Parathyroid adenoma (tissue), 2 donors: ENCODE data around the gene GRAMD1A.
"Not testable (repeated sequence)": the region's sequence is repeated elsewhere in the genome, so short reads cannot be mapped to it uniquely, and the experiment has no call there.

Source experiments
- H2AFZ ChIP-seq: fragments of 300-600 bp; sonication (generic); one replicate; pipeline ENCODE4 v1.7.0; 2017; ENCODE audit warnings: antibody characterized with exemption, mild to moderate bottlenecking
- H3K27ac ChIP-seq: fragments of 300-600 bp; sonication (generic); one replicate; pipeline ENCODE4 v1.7.0; 2017
- H3K27me3 ChIP-seq: fragments of 300-600 bp; sonication (generic); one replicate; pipeline ENCODE4 v1.7.0; 2017; ENCODE audit warnings: low read length; ENCODE audit not compliant: control insufficient read depth, insufficient read depth
- H3K36me3 ChIP-seq: fragments of 300-600 bp; sonication (generic); one replicate; pipeline ENCODE4 v1.7.0; 2017; ENCODE audit warnings: low read length; ENCODE audit not compliant: control insufficient read depth, insufficient read depth
- H3K4me1 ChIP-seq: fragments of 300-600 bp; sonication (generic); one replicate; pipeline ENCODE4 v1.7.0; 2017; ENCODE audit warnings: control low read depth
- H3K4me2 ChIP-seq: fragments of 300-600 bp; sonication (generic); one replicate; pipeline ENCODE4 v1.7.0; 2017; ENCODE audit warnings: low read length
- H3K4me3 ChIP-seq: fragments of 300-600 bp; sonication (generic); one replicate; pipeline ENCODE4 v1.7.0; 2017; ENCODE audit warnings: low read depth, low read length
- H3K79me2 ChIP-seq: fragments of 300-600 bp; sonication (generic); one replicate; pipeline ENCODE4 v1.7.0; 2017; ENCODE audit warnings: control low read depth
- H3K9ac ChIP-seq: fragments of 300-600 bp; sonication (generic); one replicate; pipeline ENCODE4 v1.7.0; 2017; ENCODE audit warnings: mild to moderate bottlenecking
- H3K9me3 ChIP-seq: fragments of 300-600 bp; sonication (generic); one replicate; pipeline ENCODE4 v1.7.0; 2017; ENCODE audit warnings: low read length; ENCODE audit not compliant: control insufficient read depth
- CTCF ChIP-seq: fragments of 300-600 bp; sonication (generic); IDR thresholded peaks from one replicate; pipeline ENCODE4 v1.7.0; 2017; ENCODE audit warnings: antibody characterized with exemption, mild to moderate bottlenecking
- donor health status: primary hyperparathyroidism.

GRAMD1A gene

GRCh38 chr19:34963573-34964406, 36.3 kb upstream of the GRAMD1A start, which contains the start of gene ZNF792:
Gene ZNF792 (minus strand): TSS chr19:34964229. CDS start chr19:34963662, 567 bp downstream.
- Histone ChIP-seq H3K9me3 (no peaks in the 10 kb centered on the region), H3K27ac (peak within 1 kb of the TSS; percentile 48), H3K36me3 (peaks cover 4% of the 10 kb centered on the region), H2AFZ (peak within 1 kb of the TSS; percentile 86), H3K4me2 (peak within 1 kb of the TSS; percentile 91), H3K4me3 (peak within 1 kb of the TSS; percentile 73), H3K4me1 (peaks cover 10% of the 10 kb centered on the region), H3K27me3 (no peaks in the 10 kb centered on the region), H3K79me2 (peaks cover 4% of the 10 kb centered on the region), H3K9ac (peak within 1 kb of the TSS; percentile 74)
- TF ChIP-seq CTCF: no peak

DNA sequence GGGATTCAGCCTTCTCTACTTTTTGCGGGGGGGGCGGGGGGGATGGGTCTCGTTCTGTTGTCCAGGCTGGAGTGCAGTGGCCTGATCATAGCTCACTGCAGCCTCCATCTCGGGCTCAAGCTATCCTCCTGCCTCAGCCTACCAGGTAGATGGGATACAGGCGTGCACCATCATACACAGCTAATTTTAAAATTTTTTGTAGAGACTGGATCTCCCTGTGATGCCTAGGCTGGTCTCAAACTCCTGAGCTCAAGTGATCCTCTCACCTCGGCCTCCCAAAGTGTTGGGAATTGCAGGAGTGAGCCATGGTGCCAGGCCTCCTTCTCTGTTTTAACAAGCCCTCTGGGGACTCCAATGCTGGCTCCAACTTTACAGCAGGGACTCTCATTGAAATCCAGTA, 35.5 kb upstream of the GRAMD1A start:
- Histone ChIP-seq H3K27me3 (no peaks in the 10 kb centered on the region), H3K36me3 (no peaks in the 10 kb centered on the region), H3K79me2 (peaks cover 4% of the 10 kb centered on the region), H3K4me3 (no peak overlapping the region), H3K9ac (no peak overlapping the region), H3K27ac (no peak overlapping the region), H2AFZ (peak overlapping the region; percentile 86), H3K4me2 (no peak overlapping the region), H3K9me3 (no peaks in the 10 kb centered on the region), H3K4me1 (peaks cover 10% of the 10 kb centered on the region)
- no peak for TF ChIP-seq CTCF

DNA sequence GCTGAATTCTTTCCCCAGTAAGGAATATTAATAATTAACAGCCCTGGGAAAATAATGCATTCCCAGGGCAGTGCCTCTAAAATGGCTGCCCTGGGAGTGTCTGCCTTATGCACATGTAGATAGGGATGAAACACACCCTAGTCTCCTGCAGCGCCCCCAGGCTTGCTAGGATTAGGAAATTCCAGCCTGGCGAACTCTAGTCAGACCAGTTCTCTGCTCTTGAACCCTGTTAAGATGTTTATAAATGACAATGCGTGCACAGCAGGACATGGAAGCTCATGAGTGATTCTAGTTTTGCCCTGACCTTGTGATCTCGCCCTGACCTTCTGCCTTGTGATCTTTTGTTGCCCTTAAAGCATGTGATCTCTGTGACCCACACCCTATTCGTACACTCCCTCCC, 34.6 kb upstream of the GRAMD1A start:
- H3K79me2 ChIP-seq, H2AFZ ChIP-seq, H3K4me2 ChIP-seq, H3K27me3 ChIP-seq, H3K9me3 ChIP-seq, H3K36me3 ChIP-seq, H3K4me3 ChIP-seq, H3K27ac ChIP-seq, H3K9ac ChIP-seq: not testable (repeated sequence)
- H3K4me1 ChIP-seq: peaks cover 10% of the 10 kb centered on the region

DNA sequence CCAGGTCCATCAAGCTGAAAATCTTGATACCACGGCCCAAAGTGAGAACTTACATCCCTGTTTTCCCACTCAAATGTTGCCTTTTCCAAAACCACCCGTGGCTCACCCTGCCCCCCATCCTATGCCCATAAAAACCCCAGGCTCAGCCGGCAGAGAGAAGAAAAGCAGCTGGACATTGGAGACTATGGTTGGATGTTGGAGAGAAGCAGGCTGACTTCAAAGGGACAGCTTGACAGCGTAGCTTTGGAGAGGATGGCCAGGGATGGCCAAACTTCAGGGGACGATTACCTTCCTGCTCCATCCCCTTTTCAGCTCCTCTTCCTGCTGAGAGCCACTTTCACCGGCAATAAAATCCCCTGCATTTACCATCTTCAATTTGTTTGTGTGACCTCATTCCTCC, 32.6 kb upstream of the GRAMD1A start:
- Histone ChIP-seq H3K27me3 (no peaks in the 10 kb centered on the region), H3K9ac (no peak overlapping the region), H2AFZ (no peak overlapping the region), H3K4me2 (no peak overlapping the region), H3K9me3 (no peaks in the 10 kb centered on the region), H3K4me3 (no peak overlapping the region), H3K27ac (no peak overlapping the region), H3K79me2 (peaks cover 4% of the 10 kb centered on the region), H3K36me3 (no peaks in the 10 kb centered on the region), H3K4me1 (peaks cover 6% of the 10 kb centered on the region)
- no peak for TF ChIP-seq CTCF

- Histone ChIP-seq H3K9me3 (no peaks in the 10 kb centered on the region), H3K27me3 (no peaks in the 10 kb centered on the region), H3K36me3 (no peaks in the 10 kb centered on the region), H3K4me1 (no peaks in the 10 kb centered on the region), H2AFZ (no peak overlapping the region), H3K9ac (no peak overlapping the region), H3K4me2 (no peak overlapping the region), H3K4me3 (no peak overlapping the region), H3K79me2 (no peaks in the 10 kb centered on the region), H3K27ac (no peak overlapping the region)
- TF ChIP-seq CTCF: no peak
Measured at GRCh38 chr19:34969721-34970120, 30.4 kb upstream of the GRAMD1A start.

GRCh38 chr19:34970185-34970780, 29.8 kb upstream of the GRAMD1A start:
- not testable (repeated sequence) for H2AFZ ChIP-seq, H3K9me3 ChIP-seq, H3K9ac ChIP-seq, H3K4me2 ChIP-seq, H3K79me2 ChIP-seq, H3K4me3 ChIP-seq, H3K27ac ChIP-seq, H3K27me3 ChIP-seq, H3K36me3 ChIP-seq, H3K4me1 ChIP-seq
